GM18909 (cell line): ENCODE data around the gene SAP30BP.

ENCODE experiments used
- ATAC-seq: cut with Tn5 transposase; IDR thresholded peaks from one replicate; pipeline ENCODE4 v1.9.1; 2021; ENCODE audit warnings: mild to moderate bottlenecking; ENCODE audit not compliant: unreplicated experiment, poor library complexity

SAP30BP gene

DNA sequence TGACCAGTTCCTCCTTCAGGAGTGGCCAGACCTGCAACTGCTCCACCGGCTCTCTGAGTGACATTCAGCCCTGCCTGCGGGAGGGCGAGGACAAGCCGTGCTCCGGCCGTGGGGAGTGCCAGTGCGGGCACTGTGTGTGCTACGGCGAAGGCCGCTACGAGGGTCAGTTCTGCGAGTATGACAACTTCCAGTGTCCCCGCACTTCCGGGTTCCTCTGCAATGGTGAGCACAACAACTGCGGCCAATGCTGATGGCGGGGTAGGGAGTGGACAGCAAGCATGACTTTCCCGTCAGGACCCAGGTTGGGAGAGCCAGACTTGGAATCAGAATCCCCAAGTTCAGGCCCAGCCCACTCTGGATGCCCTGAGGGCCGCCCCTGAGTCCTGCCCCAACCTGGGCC, 66.3 kb downstream of the SAP30BP start:
- ATAC-seq: no peak

DNA sequence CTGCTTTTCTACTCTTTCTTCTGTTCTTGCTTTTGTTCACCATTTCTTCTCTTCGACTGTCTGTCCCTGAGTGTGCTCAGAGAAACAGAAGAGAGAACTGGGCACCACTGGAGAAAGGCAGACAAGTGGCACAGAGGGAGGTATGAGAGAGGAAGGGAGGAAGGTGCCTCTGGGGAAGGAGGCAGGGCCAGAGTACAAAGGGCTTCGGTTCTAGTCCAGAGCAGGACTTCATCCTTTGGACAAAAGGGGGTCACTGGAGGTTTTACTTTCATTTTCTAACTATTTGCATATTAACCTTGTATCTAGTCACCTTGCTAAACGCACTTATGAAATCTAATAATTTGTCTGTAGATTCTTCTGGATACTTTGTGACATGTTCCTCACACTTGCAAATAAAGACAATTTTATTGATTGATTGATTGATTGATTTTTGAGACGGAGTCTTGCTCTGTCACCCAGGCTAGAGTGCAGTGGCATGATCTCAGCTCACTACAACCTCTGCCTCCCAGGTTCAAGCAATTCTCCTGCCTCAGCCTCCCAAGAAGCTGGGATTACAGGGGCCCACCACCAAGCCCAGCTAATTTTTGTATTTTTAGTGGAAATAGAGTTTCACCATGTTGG, 67.6 kb downstream of the SAP30BP start:
- ATAC-seq: no peak

GRCh38 chr17:75736173-75736835, 69.2 kb downstream of the SAP30BP start:
- no peak for ATAC-seq

- no peak for ATAC-seq
Measured at GRCh38 chr17:75737133-75737962, 70.2 kb downstream of the SAP30BP start.

DNA sequence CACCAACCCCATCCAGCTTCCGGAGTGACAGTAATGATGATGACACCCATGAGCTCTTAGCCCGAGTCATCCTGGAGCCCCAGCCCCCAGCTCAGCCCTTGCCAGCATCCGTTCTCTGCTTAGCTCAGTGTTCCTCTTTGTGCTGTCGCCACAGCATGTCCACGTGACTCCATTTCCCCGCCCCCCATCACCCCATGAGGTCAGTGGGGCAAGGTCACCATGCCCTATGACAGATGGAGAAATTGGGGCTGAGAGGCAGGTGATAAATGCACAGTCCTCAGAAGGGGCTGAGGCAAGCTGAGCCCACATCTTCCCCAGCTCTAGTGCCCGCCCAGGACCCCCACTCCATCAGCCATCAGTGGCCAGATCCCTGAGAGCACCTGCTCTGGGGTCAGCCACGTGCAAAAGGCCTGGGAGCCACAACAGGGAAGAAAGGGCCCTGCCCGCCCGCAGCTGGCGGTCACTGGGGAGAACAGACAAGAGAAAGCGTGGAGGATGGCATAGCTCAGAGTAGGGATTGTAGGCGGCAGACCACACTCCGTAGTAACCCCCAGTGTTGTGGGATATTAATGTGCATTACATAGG, 71.2 kb downstream of the SAP30BP start:
- no peak for ATAC-seq

GRCh38 chr17:75739174-75739573, 72.0 kb downstream of the SAP30BP start:
- ATAC-seq: no peak

GRCh38 chr17:75739801-75740200, 72.7 kb downstream of the SAP30BP start:
- no peak for ATAC-seq

- no peak for ATAC-seq
Measured at GRCh38 chr17:75740215-75740614, 73.1 kb downstream of the SAP30BP start.

DNA sequence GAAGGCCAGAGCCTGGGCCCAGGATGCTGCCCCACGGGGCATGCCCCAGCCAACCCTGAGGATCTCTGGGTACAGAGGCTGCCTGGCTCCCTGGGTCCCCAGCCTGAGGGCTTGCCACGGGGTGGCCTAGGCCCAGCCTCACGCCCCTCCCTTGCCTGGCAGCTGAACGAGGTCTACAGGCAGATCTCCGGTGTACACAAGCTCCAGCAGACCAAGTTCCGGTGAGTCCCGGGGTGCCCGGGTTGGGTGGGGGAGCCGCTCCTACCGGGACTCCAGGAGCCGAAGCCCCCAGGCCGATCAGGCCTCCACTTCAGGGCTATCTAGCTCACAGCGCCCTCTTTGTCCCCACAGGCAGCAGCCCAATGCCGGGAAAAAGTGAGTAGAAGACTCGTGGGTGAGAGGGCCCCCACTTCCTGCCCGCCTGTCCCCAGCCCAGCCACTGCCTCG, 73.5 kb downstream of the SAP30BP start:
- ATAC-seq: no peak

GRCh38 chr17:75742337-75742736, 75.2 kb downstream of the SAP30BP start:
- ATAC-seq: no peak

DNA sequence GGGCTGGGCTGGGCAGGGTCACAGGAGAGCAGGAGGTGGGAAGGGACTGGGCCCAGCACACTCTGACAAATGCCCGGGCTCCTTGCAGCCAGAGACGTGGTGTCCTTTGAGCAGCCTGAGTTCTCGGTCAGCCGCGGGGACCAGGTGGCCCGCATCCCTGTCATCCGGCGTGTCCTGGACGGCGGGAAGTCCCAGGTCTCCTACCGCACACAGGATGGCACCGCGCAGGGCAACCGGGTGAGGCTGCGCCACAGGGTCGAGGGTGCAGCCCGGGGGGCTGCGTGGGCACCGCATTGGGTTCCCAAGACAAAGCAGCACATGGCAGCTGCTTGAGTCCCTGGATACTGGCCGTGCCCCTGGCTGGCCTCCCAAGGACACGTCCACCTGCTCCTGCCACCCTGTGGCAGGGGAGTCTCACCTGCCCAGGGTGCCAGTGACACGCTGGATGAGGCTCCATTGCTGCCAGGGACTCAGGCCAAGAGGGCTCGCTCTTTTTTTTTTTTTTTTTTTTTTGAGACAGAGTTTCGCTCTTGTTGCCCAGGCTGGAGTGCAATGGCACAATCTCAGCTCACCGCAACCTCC, 76.6 kb downstream of the SAP30BP start:
- ATAC-seq: no peak

DNA sequence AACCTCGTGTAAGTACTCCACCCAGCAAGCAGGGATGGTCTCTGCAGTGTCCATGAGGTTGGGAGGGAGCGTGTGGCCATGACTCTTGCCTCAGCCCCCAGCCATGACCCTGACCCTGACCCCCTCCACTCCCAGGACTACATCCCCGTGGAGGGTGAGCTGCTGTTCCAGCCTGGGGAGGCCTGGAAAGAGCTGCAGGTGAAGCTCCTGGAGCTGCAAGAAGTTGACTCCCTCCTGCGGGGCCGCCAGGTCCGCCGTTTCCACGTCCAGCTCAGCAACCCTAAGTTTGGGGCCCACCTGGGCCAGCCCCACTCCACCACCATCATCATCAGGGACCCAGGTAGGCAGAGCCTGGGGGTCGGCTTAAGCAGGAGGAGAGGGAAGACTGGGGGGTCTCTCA, 81.6 kb downstream of the SAP30BP start:
- ATAC-seq: no peak

DNA sequence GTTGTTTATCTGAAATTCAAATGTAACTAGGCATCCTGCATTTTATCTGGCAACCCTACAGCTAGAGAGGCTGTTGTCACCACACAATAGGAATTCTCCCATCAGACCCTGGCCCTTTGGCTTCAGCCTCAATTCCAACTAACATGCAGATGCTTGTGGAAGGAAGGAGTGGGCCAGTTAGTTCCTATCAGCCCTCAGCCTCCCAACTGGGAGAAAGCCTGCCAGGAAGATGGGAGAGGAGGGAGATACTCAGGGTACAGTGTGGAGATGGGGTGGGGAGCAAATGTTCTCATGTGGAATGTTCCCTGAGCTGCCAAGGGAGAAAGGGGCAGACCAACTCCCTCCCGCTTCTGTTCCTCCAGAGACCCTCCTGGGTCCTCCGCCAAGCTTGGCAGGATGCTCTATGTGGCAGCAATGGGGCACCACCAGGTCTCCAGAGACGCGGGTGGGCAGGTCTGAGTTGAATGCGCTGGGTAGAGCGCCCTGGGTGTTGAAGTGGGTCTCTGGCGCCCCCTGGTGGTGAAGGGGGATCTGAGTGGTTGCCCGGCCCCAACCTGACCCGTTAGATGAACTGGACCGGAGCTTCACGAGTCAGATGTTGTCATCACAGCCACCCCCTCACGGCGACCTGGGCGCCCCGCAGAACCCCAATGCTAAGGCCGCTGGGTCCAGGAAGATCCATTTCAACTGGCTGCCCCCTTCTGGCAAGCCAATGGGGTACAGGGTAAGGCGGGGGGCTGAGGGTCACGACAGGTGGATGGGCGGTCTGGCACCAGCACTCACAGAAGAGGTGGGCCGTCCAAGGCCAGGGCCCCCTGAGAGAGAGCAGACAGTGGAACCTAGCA, 82.6 kb downstream of the SAP30BP start:
- ATAC-seq: peak; percentile 38

DNA sequence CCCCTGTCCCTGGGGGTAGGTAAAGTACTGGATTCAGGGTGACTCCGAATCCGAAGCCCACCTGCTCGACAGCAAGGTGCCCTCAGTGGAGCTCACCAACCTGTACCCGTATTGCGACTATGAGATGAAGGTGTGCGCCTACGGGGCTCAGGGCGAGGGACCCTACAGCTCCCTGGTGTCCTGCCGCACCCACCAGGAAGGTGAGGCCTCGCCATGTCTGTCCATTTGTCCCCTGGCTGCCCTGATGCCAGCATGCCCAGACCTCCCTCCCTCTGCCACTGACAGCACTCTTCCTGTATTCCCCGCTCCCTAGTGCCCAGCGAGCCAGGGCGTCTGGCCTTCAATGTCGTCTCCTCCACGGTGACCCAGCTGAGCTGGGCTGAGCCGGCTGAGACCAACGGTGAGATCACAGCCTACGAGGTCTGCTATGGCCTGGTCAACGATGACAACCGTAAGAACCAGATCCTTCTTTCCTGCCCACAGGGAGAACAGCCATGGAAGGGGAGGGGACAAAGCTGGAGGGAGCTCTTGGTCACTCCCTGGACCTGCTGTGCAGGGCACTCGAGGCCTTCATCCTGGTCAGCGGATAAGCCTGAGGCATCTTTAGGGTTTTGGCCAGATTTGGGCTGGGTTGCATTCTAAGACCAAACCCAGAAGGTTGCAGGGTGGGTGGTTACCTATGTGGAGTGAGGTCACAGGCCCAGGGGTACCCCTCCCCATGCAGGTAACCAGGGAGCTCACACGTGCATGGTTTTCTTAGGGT, 83.7 kb downstream of the SAP30BP start:
- ATAC-seq: no peak

- no peak for ATAC-seq
Measured at GRCh38 chr17:75751676-75752404, 84.7 kb downstream of the SAP30BP start.

DNA sequence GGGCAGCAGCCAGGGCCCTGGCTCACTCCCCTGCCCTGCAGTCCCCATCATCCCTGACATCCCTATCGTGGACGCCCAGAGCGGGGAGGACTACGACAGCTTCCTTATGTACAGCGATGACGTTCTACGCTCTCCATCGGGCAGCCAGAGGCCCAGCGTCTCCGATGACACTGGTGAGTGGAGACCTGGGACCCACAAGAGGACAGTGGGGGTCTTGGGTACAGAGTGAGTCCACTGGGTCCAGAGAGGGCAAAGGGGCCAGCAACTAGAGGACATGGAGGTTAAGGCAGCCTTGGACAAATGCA, 85.2 kb downstream of the SAP30BP start:
- no peak for ATAC-seq

GRCh38 chr17:75752802-75753513, 85.8 kb downstream of the SAP30BP start:
- ATAC-seq: no peak
